Omental fat pad (tissue), 4 donors: ENCODE measurements around the gene ZMPSTE24. TPM values are rescaled to one million over a fixed set of nuclear protein-coding genes. Genes with fewer than 3 reads are reported as not detected.

Experiments
- ATAC-seq: fragments of 150-250 bp; one replicate; pipeline ENCODE4 v1.9.1; 2016; ENCODE audit warnings: mild to moderate bottlenecking, moderate library complexity; ENCODE audit not compliant: low FRiP score
- DNase-seq: peaks from one replicate; pipeline ENCODE4 v3.0.0-alpha.2; 2019; ENCODE audit warnings: low spot score
- CTCF ChIP-seq, 3 donors: fragments of 450-650 bp; IDR thresholded peaks; one replicate each; pipeline ENCODE4 v1.5.1; 2016 to 2017; ENCODE audit warnings: antibody characterized with exemption in 3 of 3, mild to moderate bottlenecking in 3 of 3, moderate library complexity in 2 of 3
- total RNA-seq, 4 donors: library from RNA; depleted of rRNA; stranded (reverse); fragments of >200 nt; gene quantifications; one replicate each; pipeline ENCODE4 v1.1.0, GENCODE V29; 2016

Gene ZMPSTE24
- total RNA-seq, 4 donors from 2014 or later = 34.8 to 38.3 (median 36.2) TPM

GRCh38 chr1:40270152-40270834 is 12.3 kb downstream of the ZMPSTE24 start:
- TF ChIP-seq CTCF (IDR thresholded peaks at IDR 0.05) = no peak
- ATAC-seq (no peak), DNase-seq (no peak)

GRCh38 chr1:40272653-40273213 is 14.7 kb downstream of the ZMPSTE24 start:
- no peak for ATAC-seq
- TF ChIP-seq CTCF (IDR thresholded peaks at IDR 0.05) = no peak

GRCh38 chr1:40273547-40274166 is 15.6 kb downstream of the ZMPSTE24 start:
- no peak for DNase-seq
- TF ChIP-seq CTCF (IDR thresholded peaks at IDR 0.05) = no peak
- ATAC-seq = no peak

More at GRCh38 chr1:40272653-40273213, 14.7 kb downstream of the ZMPSTE24 start:
- no peak for DNase-seq

GRCh38 chr1:40274331-40274730 is 16.3 kb downstream of the ZMPSTE24 start:
- no peak for ATAC-seq
- TF ChIP-seq CTCF (IDR thresholded peaks at IDR 0.05) = no peak
- DNase-seq = no peak

- ATAC-seq = no peak
- no peak for TF ChIP-seq CTCF (IDR thresholded peaks at IDR 0.05)
- DNase-seq = no peak
Measured at GRCh38 chr1:40276122-40276521, 18.1 kb downstream of the ZMPSTE24 start.

- ATAC-seq (no peak), DNase-seq (no peak)
- no peak for TF ChIP-seq CTCF (IDR thresholded peaks at IDR 0.05)
Measured at GRCh38 chr1:40281853-40282252, 23.8 kb downstream of the ZMPSTE24 start.
